Measurements from ENCODE around the gene FAM13B. TPM values are rescaled to one million over a fixed set of nuclear protein-coding genes. Genes with fewer than 3 reads are reported as not detected.
"Not testable (repeated sequence)": the region's sequence is repeated elsewhere in the genome, so short reads cannot be mapped to it uniquely, and the experiment has no call there.

The FAM13B gene
- total RNA-seq, 1 experiment from 2014 or later = 11.3 TPM

DNA sequence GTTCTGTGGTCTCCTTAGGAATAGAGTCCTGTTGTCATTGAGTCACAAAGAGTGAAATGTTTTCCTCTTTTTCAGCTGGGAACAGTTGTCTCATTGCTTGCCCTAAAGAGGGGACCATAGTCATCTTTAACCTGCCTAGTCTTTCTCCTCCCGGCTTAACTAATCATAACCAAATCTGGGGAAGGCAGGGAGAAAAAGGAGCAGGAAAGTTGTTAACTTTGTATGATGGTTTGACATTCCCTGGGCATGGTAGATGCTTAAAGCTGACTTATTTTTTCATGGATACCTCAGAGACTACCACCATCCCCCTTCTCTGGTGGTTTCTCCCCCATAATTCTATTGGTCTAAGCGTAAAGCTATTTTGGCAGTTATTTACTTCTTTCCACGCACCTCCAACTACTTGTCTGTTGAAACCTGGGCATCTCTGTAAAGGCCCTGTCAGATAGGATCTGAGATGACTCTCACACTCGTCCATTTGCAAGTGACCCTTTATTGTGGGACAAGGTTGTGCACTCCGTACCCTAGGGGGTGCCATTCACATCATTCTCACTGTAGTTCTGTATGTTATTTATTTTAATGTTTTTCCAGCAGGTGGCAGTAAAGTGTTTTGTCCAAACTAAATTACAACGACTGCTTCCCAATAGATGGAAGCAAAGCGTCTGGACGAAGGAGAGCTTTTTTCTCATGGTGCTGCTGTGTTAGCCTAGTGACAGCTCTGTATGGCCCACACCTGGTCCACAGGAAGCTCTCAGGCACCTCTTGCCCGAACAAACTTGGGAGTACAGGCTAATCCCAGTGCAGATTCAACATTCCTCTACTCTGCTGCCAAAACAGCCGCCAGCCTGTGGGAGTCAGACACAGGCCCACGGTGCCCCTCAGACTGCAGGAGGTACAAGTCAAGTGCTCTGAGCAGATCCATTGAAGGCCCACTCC lies 3.0 kb upstream of the FAM13B start:
- peak; percentile 95 for DNase-seq (ENCODE audit: low spot score)

DNA sequence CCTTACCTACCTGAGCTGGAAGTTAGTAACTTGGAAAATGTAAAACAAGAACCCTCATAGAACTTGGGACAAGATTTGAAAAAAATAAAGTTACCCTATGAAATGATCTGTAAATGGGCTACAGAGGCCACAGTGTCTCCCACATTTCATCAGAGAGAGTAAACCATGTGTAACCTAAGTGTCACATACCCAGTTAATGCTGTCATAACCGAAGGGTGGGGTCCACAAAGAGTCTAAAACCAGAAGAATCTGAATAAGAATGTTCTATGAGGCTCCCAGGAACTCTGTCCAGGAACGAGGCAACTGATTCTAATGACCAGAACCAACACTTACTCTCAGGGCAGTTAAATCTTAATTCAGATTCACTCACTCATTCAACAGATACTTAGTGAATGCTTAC lies 1.0 kb upstream of the FAM13B start:
- peak; percentile 16 for DNase-seq (ENCODE audit: low spot score)

DNA sequence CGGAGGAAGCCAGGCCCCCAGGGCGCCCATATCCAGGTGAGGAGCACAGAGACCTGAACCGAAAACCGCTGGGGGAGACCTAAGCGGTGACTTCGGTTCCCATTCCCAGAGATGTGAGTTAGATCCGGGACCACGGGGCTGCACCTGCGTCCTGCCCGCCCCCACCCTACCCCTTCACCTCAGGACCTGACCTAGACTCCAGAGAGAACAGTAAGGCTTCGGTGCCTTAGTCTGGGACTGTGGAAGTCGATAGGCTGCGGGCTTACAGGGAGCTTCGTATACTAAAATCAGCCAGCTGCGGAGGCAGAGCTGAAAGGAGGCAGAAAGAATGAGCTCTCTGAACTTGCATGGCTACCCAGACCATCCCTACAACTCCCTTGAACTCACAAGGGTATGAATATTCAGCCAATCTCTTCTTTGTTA lies 518 bp upstream of the FAM13B start:
- no peak for DNase-seq (ENCODE audit: low spot score)

DNA sequence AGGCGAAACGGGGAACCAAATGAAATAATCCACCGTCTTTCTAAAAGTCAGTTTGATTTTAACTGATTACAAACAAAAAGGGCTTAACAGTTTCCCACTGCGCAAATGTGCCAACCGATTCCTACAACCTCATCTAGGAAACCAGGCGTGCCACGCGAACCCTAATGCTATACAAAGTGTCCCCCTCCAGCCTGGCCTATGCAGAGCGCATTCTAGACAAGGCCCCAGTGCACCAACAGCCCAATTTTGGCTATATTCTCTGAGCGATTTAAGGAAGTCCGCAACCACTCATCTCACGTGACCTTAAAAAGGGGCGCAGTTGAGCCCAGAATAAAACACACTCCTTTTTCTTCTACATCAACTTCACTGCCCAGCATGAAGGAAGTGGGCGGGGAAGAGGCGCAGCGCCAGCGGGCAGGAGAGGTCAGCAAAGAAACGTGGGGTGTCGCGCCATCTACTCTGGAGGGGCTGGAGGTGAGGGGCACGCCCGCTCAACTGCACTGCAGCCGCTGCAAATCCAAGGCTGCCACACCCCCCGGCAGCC lies 779 bp downstream of the FAM13B start:
- peak; percentile 54 for DNase-seq (ENCODE audit: low spot score)

DNA sequence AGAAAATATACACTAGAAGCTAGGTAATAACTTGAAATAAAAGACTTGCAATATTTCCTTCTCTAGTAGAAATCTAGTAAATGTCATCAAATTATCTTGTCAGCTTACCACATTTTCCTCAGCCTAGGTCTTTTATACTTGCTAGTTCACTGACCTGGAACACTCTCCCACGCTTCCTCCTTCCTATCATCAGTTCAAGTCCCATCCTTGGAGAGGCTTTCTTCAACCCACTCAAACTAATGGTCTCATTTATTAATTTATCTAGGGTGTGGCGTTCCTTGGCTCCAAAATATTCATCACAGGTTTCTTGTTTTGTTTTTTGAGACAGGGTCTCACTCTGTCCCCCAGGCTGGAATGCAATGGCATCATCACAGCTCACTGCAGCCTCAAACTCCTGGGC lies 2.9 kb downstream of the FAM13B start:
- no peak for DNase-seq (ENCODE audit: low spot score)

DNA sequence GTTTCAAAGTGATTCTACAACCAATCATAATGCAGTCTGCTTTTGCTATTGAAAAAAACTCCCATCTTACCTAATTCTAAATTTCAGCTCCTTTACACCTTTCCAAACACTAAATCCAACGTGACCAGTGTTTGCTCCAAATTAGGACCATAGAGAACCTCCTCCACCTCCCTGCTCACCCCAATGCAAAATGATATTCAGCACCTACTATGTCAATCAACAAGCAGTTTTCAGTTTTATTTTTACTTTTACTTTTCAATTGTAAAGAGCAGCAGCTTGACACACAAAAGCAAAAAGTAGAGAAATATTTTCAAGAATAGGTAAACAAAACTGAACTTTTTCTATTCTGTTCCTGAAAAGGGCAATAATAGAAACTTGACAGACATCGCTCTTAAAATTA lies 3.4 kb downstream of the FAM13B start:
- no peak for DNase-seq (ENCODE audit: low spot score)

DNA sequence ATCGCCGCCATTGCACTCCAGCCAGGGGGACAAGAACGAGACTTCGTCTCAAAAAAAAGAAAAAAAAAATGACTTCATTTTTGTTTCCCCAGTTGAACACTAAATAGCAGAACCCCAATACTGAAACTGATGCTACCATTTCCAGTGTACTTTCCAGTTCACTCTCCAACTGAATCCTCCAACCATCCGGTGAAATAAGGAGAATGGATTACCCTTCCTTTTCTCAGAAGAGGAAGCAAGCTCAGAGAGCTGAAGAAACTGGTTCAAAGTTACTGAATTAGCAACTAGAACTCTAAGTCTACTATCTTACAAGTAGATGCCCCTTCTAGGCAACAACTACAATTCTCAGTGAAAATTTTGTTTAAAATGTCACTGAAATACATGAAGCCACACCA lies 3.9 kb downstream of the FAM13B start:
- no peak for DNase-seq (ENCODE audit: low spot score)

DNA sequence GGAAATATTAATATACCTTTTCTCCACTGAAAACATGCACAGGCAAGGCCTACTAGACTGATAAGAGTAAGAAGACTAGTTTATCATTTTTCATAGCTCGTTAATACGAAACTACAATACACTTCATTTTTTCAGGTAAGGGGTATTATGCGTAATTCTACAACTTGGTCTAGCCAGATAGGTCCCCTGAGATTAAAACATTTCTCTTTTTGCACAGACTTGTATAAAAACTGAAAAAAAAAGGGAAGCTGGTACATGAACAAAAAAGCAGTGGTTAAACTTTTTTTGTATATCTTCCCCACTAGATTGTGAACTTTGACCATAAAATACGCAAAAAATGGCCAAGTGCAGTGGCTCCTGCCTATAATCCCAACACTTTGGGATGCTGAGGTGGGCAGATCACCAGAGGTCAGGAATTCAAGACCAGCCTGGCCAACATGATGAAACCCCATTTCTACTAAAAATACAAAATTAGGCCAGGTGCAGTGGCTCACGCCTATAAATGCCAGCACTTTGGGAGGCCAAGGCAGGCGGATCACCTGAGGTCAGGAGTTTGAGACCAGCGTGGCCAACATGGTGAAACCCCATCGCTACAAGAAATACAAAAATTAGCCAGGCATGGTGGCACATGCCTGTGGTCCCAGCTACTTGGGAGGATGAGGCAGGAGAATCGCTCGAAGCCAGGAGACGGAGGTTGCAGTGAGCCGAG lies 4.5 kb downstream of the FAM13B start:
- not testable (repeated sequence) for DNase-seq (ENCODE audit: low spot score)

DNA sequence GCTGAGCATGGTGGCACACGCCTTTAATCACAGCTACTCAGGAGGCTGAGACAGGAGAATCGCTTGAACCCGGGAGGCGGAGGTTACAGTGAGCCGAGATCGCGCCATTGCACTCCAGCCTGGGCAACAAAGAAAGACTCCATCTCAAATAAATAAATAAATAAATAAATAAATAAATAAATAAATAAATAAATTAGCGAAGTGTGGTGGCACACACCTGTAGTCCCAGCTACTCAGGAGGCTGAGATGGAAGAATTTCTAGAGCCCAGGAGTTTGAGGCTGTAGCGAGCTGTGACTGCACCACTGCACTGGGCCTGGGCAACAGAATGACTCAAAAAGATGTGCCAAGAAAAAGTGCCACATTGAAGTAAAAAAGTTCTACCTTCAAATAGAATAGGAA lies 6.1 kb downstream of the FAM13B start:
- DNase-seq (ENCODE audit: low spot score) = not testable (repeated sequence)

DNA sequence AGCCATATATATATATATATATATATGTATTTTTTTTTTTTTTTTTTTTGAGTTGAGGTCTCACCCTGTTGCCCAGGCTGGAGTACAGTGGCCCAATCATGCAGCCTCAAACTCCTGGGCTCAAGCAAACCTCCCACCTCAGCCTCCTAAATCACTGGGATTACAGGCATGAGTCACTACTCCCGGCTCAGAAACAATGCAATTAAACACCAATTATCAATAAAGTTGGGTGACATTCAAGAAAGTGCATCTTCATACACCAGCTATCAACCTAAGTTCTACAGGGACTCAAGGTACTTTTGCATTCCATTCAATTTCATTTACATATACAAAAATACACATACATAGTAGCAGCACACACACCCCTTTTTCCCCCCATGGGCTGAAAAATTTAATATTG lies 7.6 kb downstream of the FAM13B start:
- no peak for DNase-seq (ENCODE audit: low spot score)

DNA sequence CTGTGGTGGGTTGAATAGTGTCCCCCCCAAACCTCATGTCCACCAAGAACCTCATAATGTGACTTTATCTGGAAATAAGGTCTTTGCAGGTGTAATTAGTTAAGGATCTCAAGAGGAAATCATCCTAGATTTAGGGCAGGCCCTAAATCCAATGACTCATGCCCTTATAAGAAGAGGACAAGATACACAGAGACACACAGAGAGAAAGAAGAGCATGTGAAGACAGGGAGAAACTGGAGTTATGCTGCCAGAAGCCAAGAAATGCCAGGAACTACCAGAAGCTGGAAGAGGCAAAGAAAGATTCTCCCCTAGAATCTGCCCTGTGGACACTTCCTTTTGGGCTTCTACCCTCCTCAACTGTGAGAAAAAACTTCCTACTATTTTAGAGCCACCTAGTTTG lies 8.8 kb downstream of the FAM13B start:
- no peak for DNase-seq (ENCODE audit: low spot score)

DNA sequence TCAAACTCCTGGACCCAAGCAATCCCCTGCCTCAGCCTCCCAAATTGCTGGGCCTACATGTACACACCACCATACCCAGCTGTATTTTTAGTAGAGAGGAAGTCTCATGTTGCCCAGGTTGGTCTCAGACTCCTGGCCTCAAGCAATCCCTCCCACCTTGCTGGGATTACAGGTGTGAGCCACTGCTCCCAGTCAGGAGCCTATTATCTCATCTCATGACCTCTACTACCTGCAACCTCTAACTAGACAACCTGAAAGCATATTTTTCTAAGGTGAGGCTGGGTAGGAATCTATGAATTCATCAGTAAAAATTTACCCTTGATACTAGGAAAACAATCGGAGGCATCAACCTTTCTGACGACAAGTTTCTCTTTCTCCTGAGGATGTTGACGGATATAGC lies 10.0 kb downstream of the FAM13B start:
- no peak for DNase-seq (ENCODE audit: low spot score)

DNA sequence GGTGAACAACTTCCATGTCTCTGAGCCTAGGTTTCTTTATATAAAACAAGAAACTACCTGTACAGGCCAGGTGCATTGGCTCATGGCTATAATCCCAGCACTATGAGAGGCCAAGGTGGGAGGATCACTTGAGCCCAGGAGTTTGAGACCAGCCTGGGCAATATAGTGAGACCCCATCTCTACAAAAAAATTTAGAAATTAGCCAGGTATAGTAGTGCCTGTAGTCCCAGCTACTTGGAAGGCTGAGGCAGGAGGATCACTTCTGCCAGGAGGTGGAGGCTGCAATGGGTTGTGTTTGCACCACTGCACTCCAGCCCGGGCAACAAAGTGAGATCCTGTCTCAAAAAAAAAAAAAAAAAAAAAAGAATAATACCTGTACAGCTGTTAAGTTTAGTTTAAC lies 11.1 kb downstream of the FAM13B start:
- DNase-seq (ENCODE audit: low spot score) = no peak

DNA sequence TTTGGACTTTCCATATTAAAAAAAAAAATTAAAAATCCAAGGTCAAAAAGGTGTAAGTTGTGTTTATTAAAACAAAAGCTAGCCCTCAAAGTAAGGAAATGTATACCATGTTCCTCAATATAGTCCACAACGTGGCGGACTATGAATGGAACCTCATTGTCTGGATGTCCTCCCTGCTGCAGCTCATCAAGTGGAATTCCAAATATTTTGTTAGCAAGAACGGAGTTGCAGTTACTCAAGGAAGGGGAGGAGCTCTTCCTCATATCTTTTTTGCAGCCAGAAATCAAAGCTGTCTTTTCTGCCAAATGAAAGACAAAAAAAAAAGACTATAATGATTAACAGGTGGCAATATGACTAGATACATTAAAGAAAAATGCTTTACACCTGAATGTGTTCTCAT lies 14.0 kb downstream of the FAM13B start:
- no peak for DNase-seq (ENCODE audit: low spot score)

DNA sequence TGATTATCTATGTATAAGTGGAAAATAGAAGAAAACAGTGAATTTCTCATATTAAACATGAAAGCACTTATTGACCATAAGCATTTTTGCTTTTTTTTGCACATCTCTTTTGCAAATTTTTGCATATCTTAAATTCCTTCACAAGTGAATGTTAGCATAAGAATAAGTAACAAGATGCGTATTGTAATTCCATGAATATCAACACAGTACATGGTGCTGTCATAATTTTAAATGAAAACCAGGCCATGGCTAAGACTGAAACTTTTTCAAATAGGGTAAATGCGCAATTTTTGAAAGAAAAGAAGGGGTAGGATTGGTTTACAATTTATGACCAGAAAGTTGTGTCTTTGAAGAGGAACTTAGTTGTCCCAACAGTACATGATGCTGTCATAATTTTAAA lies 17.0 kb downstream of the FAM13B start:
- DNase-seq (ENCODE audit: low spot score) = no peak

DNA sequence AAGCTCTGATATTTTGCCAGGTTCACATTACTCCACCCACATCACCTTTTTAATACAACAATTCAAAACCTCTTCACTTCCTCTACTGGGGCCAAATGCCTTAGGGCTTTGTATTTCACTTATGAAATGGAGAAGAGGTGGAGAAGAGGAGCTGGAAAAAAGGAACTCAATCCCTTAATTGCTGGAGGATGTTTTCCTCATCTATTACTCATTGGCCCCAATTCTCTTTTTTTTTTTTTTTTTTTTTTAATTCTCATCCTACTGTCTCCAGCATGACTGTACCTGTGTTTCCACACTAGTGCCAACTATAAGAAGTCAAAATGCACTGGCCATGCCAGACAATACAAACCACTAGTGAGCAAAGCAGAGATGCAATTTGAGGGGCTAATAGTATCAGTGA lies 20.9 kb downstream of the FAM13B start:
- DNase-seq (ENCODE audit: low spot score) = no peak

DNA sequence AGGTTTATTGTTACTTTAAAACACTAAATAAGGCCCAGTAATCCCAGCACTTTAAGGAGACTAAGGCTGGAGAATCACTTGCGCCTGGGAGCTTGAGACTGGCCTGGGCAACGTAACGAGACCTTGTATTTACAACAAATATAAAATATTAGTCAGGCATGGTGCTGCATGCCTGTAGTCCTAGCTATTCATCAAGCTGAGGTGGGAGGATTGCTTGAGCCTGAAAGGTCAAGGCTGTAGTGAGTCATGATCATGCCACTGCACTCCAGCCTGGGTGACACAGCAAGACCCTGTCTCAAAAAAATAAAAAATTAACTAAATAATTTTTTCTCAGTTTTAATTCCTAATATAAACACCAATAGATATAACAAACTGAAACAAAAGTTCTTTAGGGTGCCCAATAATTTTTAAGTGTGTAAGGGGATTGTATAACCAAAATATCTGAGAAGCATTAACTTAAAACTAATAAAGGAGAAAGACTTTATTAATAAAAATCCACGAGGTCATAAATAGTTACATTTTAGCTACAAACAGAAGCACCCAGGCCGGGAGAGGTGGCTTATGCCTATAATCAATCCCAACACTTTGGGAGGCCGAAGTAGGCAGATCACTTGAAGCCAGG lies 32.7 kb downstream of the FAM13B start:
- DNase-seq (ENCODE audit: low spot score) = no peak

DNA sequence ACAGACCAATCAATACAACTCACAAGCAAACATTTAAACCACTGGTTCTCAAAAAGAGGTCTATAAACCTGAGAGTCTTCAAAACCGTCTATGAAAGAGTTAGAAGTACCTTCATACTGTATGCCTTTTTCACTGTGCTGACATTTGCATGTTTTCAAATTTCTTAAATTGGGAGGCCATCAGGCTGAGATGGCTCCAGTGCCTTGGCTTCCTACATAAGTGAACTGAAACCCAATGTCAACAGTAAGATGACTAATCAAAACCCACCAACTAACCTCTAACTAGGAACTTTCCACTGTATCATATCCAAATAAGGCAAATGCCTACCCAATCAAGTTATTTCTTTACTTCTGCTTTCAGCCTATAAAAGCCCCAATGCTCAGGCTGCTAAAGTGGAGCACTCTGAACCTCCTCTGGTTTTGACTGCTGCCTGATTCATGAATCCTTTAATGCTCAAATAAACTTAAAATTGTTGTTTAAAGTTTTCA lies 35.1 kb downstream of the FAM13B start:
- DNase-seq (ENCODE audit: low spot score) = peak; percentile 47

DNA sequence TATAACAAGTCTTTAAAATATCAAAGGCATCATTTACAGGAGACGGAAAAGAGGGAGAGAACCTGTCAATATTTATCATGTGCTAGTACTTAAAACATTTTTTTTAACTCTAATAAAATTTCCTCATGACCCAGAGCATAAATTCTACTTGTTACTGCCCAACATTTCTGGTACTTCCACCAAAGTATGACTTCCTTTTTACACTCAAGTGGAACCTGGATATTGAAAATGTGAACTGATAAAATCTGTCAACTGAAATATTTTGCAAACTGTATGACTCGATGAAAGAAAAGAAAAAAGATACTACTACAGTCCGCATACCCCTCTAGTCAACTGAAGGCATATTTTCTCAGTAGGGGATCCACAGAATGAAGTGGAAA lies 37.1 kb downstream of the FAM13B start:
- no peak for DNase-seq (ENCODE audit: low spot score)

DNA sequence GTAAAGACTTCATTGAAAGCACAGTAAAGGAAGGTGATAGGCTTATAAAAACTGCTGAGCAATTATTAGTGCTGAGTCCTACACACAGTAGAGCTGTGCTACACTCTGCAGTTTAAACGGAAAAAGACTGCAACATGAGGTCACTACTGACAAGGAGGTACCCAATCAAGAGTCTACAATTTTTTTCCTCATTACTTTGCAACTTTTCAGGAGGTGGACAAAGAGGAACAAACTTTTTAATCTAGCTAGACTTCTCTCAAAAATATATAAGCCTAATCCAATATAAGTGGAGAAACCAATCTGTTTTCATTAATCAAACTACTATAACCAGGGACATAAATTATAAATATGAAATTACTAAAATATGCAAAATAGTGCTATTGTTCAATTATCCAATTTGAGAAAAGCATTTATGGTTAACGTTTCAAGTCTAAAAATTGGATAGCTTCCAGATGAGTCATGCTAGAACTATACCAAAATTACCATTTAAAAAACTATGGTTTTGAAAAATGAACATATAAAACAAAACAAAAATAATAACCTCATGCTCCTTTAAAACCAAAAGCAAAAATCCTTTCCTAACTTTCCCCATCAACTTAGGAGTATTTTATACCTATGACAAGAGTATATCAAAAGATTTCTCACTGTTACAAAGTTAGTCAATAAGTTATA lies 37.7 kb downstream of the FAM13B start:
- DNase-seq (ENCODE audit: low spot score) = peak; percentile 45

DNA sequence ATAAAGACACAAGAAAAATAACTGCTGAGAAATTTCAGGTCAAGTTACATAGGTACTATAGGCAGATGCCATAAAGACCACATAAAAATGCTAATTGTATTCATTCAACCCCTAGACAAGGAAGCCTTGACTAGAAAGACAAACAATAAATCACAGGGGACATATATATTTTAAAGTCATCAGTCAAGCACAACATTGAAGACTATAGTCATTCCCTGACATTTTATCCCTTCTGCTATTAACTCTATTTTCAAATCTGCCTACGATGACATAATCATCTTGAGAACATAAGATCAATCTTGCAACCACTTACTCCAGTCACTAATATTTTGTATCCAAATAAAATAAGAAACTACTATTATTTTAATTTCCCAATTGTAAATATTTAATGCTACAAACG lies 38.3 kb downstream of the FAM13B start:
- no peak for DNase-seq (ENCODE audit: low spot score)

DNA sequence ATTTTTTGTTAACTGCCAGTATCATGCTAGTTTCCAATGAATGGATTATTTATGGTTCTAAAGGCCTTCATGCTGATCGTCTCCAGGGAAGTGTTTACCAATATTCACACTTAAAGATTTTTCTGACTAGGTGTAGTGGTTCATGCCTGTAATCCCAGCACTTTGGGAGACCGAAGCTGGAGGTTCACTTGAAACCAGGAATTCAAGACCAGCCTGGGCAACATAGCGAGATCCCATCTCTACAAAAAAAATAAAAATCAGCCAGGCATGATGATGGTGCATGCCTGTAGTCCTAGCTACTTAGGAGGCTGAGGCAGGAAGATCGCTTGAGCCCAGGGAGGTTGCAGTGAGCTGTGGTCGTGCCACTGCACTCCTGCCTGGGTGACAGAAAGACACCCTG lies 43.5 kb downstream of the FAM13B start:
- DNase-seq (ENCODE audit: low spot score) = no peak
